ENCODE results near the gene ADGRL3.

Gene ADGRL3

GRCh38 chr4:61918507-61918906 lies 718.4 kb downstream of the ADGRL3 start:
- Histone ChIP-seq H3K27ac (ENCODE audit: low read length) (no peak overlapping the region), H4K20me1 (ENCODE audit: insufficient read depth, low read length) (no peaks in the 10 kb centered on the region), H3K4me3 (ENCODE audit: low read length) (no peak overlapping the region), H3K4me2 (ENCODE audit: low read length) (no peak overlapping the region), H3K4me1 (ENCODE audit: low read length) (no peaks in the 10 kb centered on the region), H3K79me2 (ENCODE audit: low read length) (no peaks in the 10 kb centered on the region), H2AFZ (ENCODE audit: low read depth, low read length) (no peak overlapping the region), H3K9ac (ENCODE audit: low read length) (no peak overlapping the region), H3K27me3 (ENCODE audit: low read depth, low read length) (no peaks in the 10 kb centered on the region), H3K9me3 (ENCODE audit: insufficient read depth, low read length) (no peaks in the 10 kb centered on the region), H3K36me3 (replicated peaks; ENCODE audit: low read depth, low read length) (no peaks in the 10 kb centered on the region)
- TF ChIP-seq EZH2phosphoT487 (IDR thresholded peaks at IDR 0.05; ENCODE audit: low read depth) = no peak
- no peak for TF ChIP-seq CTCF (IDR thresholded peaks at IDR 0.05; ENCODE audit: low read depth, low read length)

- no peaks in the 10 kb centered on the region for H4K20me1 ChIP-seq (ENCODE audit: insufficient read depth, low read length)
Observed at GRCh38 chr4:61918987-61919386, 718.9 kb downstream of the ADGRL3 start.

GRCh38 chr4:61919561-61919960 lies 719.4 kb downstream of the ADGRL3 start:
- Histone ChIP-seq H2AFZ (ENCODE audit: low read depth, low read length) (no peak overlapping the region), H3K36me3 (replicated peaks; ENCODE audit: low read depth, low read length) (no peaks in the 10 kb centered on the region), H3K4me1 (ENCODE audit: low read length) (no peaks in the 10 kb centered on the region), H3K4me3 (ENCODE audit: low read length) (no peak overlapping the region), H4K20me1 (ENCODE audit: insufficient read depth, low read length) (no peaks in the 10 kb centered on the region), H3K79me2 (ENCODE audit: low read length) (no peaks in the 10 kb centered on the region), H3K9ac (ENCODE audit: low read length) (no peak overlapping the region), H3K27me3 (ENCODE audit: low read depth, low read length) (no peaks in the 10 kb centered on the region), H3K9me3 (ENCODE audit: insufficient read depth, low read length) (no peaks in the 10 kb centered on the region), H3K27ac (ENCODE audit: low read length) (no peak overlapping the region), H3K4me2 (ENCODE audit: low read length) (no peak overlapping the region)
- TF ChIP-seq CTCF (IDR thresholded peaks at IDR 0.05; ENCODE audit: low read depth, low read length) (no peak), EZH2phosphoT487 (IDR thresholded peaks at IDR 0.05; ENCODE audit: low read depth) (no peak)

More at GRCh38 chr4:61918987-61919386, 718.9 kb downstream of the ADGRL3 start:
- Histone ChIP-seq H3K9ac (ENCODE audit: low read length) (no peak overlapping the region), H3K4me1 (ENCODE audit: low read length) (no peaks in the 10 kb centered on the region), H3K27ac (ENCODE audit: low read length) (no peak overlapping the region), H3K4me2 (ENCODE audit: low read length) (no peak overlapping the region), H3K4me3 (ENCODE audit: low read length) (no peak overlapping the region), H2AFZ (ENCODE audit: low read depth, low read length) (no peak overlapping the region), H3K9me3 (ENCODE audit: insufficient read depth, low read length) (no peaks in the 10 kb centered on the region), H3K27me3 (ENCODE audit: low read depth, low read length) (no peaks in the 10 kb centered on the region), H3K79me2 (ENCODE audit: low read length) (no peaks in the 10 kb centered on the region), H3K36me3 (replicated peaks; ENCODE audit: low read depth, low read length) (no peaks in the 10 kb centered on the region)
- TF ChIP-seq EZH2phosphoT487 (IDR thresholded peaks at IDR 0.05; ENCODE audit: low read depth) = no peak

- no peak overlapping the region for H3K9ac ChIP-seq (ENCODE audit: low read length)
Observed at GRCh38 chr4:61921920-61922319, 721.8 kb downstream of the ADGRL3 start.

More at GRCh38 chr4:61921920-61922319, 721.8 kb downstream of the ADGRL3 start:
- Histone ChIP-seq H3K4me1 (ENCODE audit: low read length) (no peaks in the 10 kb centered on the region), H3K4me3 (ENCODE audit: low read length) (no peak overlapping the region), H3K27me3 (ENCODE audit: low read depth, low read length) (no peaks in the 10 kb centered on the region), H3K36me3 (replicated peaks; ENCODE audit: low read depth, low read length) (no peaks in the 10 kb centered on the region), H2AFZ (ENCODE audit: low read depth, low read length) (no peak overlapping the region), H3K79me2 (ENCODE audit: low read length) (no peaks in the 10 kb centered on the region), H3K4me2 (ENCODE audit: low read length) (no peak overlapping the region), H4K20me1 (ENCODE audit: insufficient read depth, low read length) (no peaks in the 10 kb centered on the region), H3K9me3 (ENCODE audit: insufficient read depth, low read length) (no peaks in the 10 kb centered on the region), H3K27ac (ENCODE audit: low read length) (no peak overlapping the region)
- no peak for TF ChIP-seq CTCF (IDR thresholded peaks at IDR 0.05; ENCODE audit: low read depth, low read length)
- TF ChIP-seq EZH2phosphoT487 (IDR thresholded peaks at IDR 0.05; ENCODE audit: low read depth) = no peak

Data from OCI-LY3 (cell line).